HG02852 (cell line): ENCODE data around the gene ZBTB16.

Source experiments
- ATAC-seq: cut with Tn5 transposase; IDR thresholded peaks from one replicate; pipeline ENCODE4 v1.9.1; 2021; ENCODE audit warnings: mild to moderate bottlenecking, moderate library complexity; ENCODE audit not compliant: unreplicated experiment

ZBTB16 gene

DNA sequence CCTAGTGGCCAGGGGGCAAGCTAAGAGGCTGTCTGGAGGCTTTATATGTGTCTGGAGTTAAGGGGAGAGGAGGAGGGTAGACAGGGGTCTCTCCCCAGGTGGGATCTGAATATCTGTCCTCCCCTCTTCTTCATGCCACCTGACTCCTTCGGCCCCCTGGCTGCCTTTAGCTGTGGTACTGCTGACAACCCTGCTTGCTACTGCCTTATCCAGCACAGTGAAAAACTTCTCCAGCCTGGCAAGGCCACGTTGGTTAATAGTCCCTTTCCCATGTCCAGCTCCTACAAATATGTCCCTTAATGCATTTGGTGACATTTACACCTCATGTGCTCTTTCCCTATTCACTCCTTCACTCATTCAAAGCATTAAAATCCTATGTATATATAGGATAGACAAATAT is 194.3 kb downstream of the ZBTB16 start:
- ATAC-seq, result no peak

DNA sequence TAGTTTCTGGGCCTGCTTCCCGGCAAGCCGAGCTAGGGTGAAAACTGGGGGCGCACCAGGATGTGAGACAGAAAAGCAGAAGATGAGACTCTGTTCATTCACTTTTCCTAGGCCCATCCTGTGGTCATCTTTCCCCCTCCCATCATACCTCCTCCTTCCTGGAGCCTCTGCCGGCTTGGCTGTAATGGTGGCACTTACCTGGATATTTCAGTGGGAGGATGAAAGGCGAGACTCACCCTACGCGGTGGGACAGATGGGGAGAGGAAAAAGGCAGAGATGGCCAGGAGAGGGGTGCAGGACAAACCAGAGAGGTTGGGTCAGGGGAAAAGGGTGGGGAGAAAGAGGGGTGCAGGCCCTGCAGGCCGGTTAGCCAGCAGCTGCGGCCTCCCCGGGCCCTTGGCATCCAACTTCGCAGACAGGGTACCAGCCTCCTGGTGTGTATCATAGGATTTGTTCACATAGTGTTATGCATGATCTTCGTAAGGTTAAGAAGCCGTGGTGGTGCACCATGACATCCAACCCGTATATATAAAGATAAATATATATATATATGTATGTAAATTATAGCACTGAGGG is 195.1 kb downstream of the ZBTB16 start:
- ATAC-seq, result no peak

DNA sequence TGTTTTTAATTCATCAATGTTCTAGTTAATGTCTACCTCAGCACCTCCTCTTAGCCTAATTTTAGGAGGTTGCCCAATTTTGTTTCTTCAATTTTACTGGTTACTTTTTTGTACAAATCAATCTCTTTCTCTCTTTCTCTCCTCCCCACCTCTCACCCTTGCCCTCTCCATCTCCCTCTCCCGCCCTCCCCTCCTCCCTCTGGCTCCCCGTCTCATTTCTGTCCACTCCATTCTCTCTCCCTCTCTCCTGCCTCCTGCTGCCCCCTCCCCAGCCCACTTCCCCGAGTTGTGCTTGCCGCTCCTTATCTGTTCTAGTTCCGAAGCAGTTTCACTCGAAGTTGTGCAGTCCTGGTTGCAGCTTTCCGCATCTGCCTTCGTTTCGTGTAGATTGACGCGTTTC is 195.8 kb downstream of the ZBTB16 start:
- no peak for ATAC-seq

DNA sequence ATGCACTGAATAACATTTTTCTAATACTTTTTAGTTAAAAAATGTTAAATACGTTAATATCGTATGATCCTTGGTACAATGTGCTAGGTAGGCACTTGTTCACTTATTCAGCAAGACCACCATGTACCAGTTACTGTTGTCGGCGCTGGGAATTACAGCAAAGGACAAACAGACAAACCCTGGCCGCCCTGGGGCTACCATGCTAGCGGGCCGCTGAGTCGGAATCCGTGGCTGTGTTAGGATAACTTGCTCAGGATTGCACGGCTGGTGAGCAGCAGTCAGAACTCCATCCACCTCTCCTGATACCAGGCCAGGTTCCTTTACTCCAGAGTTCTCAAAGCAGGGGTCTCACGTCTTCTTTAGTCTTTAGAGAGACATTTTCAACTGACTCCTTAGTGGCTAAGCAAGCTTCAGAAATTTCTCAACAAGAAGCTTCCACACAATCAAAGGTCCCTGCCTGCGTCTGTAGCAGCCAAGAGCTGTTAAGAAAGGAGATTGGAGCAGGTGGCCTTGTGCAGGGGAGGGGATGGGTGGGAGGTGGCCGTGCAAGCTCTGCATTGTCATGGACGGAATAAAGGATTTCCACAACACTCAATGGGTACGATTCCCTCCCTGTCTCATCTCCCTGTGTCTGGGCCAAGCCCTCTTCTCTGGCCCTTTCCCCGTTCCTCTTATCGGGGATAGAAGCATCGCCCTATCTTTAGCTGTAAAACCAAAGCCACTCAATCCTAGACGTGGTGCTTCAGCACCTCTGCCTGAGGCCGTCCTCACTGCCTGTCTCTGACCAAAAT is 196.9 kb downstream of the ZBTB16 start:
- no peak for ATAC-seq

DNA sequence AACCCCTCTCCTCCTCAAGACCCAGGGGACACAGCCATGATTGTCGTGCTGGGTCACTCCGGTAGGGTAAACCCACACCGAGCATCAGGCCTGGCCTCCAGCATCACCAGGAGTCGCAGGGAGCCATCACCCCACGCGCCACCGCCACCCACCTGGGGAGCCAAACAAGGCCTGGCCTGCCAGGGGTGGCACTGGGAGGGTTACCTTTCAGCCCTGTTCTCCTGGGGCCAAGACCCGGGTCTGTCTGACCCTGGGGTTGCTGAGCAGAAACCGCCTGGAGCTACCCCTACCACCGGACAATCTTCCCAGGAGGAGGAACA is 197.4 kb downstream of the ZBTB16 start:
- ATAC-seq, result no peak

DNA sequence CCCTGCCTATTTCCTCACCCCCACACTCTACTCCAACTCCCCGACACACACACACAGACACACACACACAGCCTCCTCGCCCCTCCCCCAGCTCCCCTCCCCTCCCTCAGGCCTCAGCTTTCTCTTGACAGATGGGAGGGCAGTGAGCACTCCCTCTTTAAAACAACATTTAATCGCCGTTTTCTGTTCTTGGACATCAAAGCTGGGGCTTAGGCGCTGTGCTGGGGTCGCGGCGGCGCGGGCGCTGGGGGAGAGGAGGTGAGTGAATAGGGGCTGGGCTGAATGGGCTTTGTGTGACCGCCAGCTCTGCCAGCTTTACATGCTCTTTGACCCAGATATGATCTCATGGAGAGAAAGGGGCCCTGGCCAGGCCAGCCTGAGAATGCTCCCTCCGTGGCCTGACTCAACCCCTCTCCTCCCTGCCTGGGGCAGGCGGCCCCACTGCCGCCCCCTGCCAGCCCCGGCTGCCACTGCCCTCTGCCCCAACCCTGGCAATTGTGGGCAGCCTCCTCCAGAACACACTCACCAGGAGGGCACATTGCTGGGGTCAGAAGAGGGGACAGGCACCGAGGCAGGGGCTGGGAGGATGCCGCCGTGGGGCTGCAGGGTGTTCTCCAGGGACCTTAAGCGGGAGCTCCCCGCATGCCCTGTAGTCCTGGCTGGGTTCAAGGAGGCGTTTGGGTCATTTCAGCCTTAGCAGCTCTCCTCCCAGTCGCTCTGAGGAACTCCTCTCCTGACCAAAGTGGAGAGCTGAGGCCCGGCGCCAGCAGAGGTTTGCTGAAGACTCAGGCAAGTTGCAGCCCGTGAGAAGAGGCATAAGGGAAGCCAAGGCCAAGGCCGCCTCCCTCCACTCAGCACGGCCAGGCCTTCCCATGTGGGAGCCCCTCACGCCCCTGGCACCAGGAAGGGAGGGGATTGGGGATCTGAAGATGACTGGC is 198.4 kb downstream of the ZBTB16 start:
- no peak for ATAC-seq

DNA sequence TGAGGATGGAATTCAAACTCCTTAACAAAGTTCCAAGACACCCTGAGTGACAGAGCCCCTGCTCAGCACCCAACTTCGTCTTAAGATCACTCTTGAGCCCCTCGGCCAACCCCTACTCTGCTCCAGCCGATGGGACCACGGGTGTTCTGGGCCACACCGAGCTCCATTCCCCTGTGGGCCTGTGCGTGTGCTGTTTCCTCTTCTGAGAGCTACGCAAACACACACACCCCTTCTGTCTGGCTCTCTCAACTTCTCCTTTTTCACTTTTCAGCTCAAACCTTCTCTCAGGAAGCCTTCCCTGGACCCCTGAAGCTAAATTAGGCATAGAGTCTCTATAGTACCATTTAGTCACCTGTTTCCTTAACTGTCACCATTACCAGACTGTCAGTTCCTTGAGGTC is 199.2 kb downstream of the ZBTB16 start:
- no peak for ATAC-seq

DNA sequence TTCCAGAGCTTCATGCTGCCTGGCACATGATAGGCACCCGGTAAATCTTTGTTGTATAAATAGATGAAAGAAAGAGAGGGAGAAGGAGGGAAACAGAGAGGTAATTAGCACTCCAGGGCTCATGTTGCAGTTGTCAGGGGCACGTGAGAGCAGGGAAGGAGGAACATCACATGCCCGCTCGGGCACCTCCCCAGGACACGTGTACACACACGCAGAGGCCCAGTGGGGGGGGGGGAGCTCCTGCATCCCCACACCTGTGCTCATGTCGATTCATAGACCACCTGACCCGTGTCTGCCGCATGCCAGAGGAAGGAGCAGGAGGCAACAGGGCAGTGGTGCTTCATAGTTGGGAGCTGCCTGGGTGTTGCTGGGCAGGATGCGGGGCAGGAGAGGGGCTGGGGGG is 199.6 kb downstream of the ZBTB16 start:
- no peak for ATAC-seq

DNA sequence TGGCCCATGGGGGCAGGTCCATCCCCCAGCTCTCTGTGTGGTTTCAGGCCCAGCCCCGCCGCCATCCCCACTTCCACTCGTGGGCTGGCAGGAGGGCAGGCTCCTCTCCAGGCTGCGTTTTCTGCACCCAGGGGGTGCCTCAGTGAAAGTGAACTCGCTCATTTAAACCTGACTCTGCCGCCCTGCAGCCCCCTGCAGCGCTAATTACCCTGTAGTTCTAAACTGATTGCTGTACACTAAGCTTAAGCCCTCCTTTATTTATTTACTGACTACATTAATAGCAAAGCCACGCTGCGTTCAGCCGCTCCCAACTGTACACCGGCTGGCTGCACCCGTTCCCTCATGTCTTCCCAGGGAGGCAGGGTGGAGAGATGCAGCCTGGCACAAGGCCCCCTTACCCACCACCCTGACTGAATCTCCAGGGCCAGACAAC is 200.1 kb downstream of the ZBTB16 start:
- no peak for ATAC-seq

DNA sequence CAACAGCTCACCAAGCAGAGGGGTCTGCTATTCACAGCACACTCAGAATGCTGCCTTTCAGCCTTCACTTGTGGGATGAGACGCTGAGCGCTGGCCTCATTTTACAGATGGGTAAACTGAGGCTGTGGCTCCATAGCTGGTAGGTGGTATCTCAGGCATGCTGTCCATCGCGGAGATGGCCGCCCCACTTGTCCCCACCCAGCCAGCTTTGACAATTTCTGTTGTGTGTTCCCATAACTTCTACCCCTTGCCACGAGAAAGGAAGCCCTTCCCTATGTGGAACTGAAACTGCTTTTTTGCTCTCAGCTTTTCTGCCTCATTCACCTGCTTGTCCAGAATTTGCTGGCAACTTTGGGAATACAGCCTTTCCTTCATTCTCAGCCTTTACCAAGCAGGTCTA is 200.6 kb downstream of the ZBTB16 start:
- ATAC-seq, result no peak

DNA sequence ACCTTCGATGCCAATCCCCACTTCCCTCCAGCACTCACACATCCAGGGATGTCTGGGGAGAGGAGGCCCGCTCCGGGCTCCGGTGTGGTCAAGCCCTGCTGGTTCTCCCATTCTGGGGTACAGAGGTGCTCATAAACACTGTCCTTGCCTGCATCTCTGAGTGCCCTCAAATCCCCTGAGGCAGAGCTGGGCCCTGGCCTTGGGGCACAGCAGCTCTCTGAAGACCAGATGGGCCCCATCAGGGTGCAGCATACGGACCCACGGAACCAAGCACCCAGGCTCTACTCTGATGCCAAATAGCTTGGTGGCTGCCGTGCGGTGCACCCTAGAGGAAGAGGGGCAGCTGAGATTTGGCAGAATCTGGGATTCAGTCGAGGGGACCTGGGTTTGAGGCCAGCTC is 201.0 kb downstream of the ZBTB16 start:
- no peak for ATAC-seq

DNA sequence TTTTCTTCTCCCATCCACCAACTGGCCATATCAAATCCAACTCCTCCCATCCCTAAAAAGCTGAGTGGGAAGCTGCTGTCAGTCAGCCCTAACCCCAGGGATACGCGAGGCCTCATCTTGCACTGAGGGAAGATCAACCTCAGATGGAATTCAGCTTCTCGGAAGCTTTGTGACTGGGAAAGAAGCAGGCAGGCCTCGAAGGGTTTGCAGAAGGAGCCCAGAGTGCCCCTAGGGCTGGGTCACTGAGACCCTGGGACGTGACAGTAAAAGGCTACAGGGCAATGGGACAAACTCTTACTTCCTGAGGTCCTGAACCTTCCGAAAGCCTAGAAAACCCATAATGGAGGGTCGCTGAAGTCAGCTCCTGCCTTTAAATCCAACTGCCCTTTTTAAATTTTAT is 202.3 kb downstream of the ZBTB16 start:
- ATAC-seq, result no peak

DNA sequence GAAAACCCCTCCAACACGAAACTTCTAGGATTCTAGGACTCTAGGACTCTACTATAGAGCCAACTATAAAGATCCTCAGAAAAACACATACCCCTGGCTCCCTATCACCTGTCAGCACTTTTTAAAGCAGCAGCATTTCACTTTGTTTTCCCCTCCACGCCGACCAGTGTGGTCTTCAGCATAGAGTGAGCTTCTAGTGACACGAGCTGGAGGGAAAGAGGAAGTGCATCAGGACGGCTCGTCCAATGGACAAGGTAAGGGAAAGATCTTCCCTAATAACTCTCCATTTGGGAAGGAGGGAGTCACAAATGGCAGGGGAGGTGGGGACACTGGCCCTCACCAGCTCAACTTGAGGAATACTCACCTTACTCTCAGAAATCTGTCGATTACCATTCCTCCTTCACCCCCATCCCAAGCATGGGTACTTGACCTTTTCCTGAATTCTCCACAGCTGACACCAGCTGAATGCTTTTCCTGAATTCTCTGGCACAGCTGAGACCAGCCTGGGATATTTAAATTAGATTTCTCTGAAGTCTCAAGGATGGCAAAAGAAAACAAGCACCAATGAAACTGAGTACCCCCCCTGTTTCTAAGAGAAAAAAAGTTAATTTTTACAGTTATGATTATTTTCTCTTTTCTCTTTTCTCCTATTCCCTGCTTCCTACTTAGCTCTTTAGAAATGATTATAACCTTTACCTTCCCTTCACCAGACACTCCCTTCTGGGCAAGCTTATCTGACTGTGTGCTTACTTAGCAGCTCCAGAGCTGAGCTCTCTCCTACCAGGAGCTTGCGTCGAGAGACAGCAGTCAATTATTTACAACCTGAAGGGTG is 203.4 kb downstream of the ZBTB16 start:
- no peak for ATAC-seq

DNA sequence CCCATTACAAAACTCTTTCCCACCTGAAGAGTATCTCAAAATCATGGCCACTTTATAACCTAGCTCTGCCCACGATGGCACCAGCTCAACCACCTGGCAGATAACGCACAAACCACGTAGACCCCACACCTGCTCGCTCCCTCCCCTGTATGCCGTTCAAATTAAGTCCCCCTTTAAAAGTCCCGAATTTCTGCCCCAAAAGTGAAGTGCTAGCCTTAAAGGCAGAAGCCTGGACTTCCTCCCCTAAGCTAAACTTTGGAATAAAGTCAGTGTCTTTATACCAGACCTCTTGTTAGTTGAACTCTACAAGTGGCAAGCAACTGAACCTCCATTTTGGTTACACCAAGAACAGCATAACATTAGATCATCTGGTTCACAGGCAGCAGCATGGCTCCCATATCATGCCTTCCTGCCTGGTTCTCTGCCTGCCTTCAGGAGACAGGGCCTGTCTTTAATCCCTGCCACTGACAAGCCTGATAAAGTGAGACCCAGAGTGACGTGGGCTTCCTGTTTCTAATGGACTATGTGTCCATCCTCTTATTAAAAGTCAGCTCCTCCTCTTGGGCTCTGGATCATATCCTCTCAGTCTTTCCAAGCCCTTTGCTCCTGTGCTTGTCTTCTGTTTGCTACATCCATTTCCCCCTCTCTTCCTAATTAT is 204.1 kb downstream of the ZBTB16 start:
- ATAC-seq, result no peak

DNA sequence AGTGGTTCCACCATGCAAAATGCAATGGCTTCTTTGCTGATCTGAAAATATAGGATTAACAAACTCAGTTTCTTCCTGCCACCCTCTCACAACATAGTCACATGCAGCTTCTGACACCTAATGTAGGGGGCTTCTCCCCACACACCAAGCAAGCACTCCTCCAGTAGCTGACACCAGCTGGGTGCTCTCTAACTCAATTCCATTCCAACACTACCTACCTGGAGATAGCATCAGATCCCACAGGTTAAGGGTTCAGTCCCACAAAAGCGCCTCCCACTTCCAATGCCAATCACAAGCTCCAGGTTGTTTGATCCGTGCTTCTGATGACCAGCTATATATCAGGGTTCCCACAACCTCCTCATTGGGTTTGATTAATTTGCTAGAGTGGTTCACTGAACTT is 204.9 kb downstream of the ZBTB16 start:
- ATAC-seq, result no peak

DNA sequence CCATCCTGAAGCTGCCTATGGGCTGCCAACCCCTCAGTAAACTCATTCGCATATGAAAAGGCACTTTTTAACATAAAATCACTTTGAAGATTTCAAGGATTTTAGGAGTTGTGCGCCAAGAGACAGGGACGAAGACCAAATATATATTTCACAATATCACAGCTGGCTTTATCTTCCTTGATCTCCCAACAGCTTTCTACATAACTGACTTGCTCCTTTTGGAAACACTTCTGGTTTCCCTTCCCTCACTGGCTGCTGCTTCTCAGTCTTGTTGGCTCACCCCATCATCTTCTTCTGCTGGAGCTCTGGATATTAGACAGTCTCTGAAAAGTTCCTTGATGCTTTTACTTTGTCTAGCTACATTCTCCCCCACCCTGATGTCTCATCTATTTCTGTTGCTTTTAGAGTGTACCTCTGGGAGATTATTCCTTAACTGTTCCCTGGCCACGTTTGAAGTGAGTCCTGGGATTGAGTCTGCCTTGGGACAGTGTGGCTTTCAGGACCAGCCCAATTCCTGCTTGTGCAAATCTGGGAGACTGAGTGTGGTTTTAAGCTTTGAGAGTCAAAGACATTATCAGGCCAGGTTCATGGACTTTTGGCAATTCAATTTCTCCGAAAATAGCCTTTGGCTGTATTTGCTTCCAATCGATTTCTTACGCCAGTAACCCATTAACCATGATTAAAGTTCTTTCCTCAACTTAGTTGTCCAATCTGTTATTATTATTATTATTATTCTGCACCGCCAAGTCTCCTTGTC is 205.8 kb downstream of the ZBTB16 start:
- ATAC-seq, result no peak

DNA sequence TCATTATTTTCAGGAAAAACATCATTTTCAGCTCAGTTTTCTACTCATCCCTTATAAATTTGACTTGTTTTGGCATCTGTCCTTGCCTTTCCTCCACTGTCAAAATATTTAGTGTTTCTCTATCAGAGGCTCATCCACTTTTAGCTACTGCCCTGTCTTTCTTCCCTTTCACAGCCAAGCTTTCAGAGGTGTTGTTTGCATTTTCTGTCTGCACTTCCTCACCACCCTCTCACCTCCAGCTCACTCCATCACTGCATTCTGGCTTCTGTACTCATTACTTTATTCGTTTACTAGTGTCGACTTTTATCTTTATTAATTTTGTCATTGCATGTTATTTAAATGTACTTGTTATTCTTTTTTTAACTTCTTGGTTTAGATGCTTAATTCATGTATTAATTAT is 210.0 kb downstream of the ZBTB16 start:
- no peak for ATAC-seq

DNA sequence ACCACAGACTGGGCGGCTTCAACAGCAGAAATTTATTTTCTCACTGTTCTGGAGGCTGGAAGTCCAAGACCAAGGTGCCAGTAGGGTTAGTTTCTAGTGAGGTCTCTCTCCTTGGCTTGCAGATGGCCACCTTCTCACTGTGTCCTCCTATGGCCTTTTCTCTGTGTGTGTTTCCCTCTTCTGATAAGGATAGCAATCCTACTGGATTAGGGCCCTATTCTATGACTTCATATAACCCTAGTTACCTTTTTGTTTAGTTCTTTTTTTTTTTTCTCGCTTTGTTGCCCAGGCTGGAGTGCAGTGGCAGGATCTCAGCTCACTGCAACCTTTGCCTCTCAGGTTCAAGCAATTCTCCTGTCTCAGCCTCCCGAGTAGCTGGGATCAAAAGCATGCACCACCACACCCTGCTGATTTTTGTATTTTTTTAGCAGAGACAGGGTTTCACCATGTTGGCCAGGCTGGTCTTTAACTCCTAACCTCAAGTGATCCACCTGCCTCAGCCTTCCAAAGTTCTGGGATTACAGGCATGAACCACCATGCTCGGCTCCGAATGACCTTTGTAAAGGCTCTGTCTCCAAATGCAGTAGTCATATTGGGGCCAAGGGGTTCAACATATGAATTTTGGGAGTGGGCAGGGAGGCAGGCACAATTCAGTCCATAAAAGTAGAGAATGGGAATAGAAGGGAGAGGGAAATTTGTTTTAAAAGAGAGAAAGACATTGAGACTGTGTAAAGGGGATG is 211.2 kb downstream of the ZBTB16 start:
- ATAC-seq, result no peak

DNA sequence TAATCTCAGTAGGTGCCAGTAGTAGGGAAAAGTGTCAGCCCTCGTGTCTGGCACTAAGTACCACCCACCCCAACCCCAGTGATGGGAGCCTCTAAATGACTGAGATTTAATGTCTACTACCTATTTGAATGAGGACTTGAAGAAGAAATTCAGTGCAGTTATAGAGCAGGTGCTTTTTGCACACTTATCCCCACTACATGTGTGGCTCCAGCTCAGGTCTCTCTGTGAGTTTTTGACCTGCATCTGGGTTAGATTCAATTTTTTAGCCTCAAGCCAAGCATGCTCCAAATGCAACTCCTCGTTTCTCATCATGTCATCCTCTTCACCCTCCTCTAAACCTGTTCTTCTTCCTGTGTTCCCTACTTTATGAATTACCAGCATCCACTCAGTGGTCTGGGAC is 211.8 kb downstream of the ZBTB16 start:
- ATAC-seq, result no peak
